H9 (cell line): Measurements from ENCODE around the gene RIMS1. TPM values are rescaled to one million over a fixed set of nuclear protein-coding genes. Genes with fewer than 3 reads are reported as not detected.

ENCODE experiments used
- DNase-seq: peaks from one replicate; pipeline ENCODE4 v3.0.0-alpha.2; 2017
- H2AFZ ChIP-seq: one replicate; pipeline ENCODE4 v1.6.1; 2013; ENCODE audit warnings: mild to moderate bottlenecking, low read length, control low read depth, moderate library complexity
- H2AK5ac ChIP-seq: 2 replicates; pipeline ENCODE4 v1.6.1; 2013; ENCODE audit warnings: low read length, control low read depth, mixed read lengths; ENCODE audit not compliant: insufficient read length
- H2BK120ac ChIP-seq: one replicate; pipeline ENCODE4 v1.6.1; 2013; ENCODE audit warnings: low read depth, mild to moderate bottlenecking, low read length, control low read depth, inconsistent platforms; ENCODE audit not compliant: poor library complexity, severe bottlenecking
- H2BK12ac ChIP-seq: 2 replicates; pipeline ENCODE4 v1.6.1; 2013; ENCODE audit warnings: low read length, control low read depth, mixed read lengths, low read depth; ENCODE audit not compliant: insufficient read length
- H2BK15ac ChIP-seq: 2 replicates; pipeline ENCODE4 v1.6.1; 2013; ENCODE audit warnings: low read depth, low read length, control low read depth
- H2BK20ac ChIP-seq: one replicate; pipeline ENCODE4 v1.6.1; 2013; ENCODE audit warnings: low read depth, mild to moderate bottlenecking, low read length, control low read depth, inconsistent platforms; ENCODE audit not compliant: poor library complexity, severe bottlenecking
- H2BK5ac ChIP-seq: 2 replicates; pipeline ENCODE4 v1.6.1; 2013; ENCODE audit warnings: low read length, control low read depth, mixed read lengths; ENCODE audit not compliant: insufficient read length
- H3K14ac ChIP-seq: 2 replicates; pipeline ENCODE4 v1.6.1; 2013; ENCODE audit warnings: low read length, control low read depth; ENCODE audit not compliant: insufficient read depth
- H3K18ac ChIP-seq: 2 replicates; pipeline ENCODE4 v1.6.1; 2013; ENCODE audit warnings: low read depth, mild to moderate bottlenecking, mixed read lengths, low read length, control low read depth; ENCODE audit not compliant: insufficient read length
- H3K23ac ChIP-seq: 2 replicates; pipeline ENCODE4 v1.6.1; 2013; ENCODE audit warnings: low read length, control low read depth, mixed read lengths, low read depth; ENCODE audit not compliant: insufficient read length
- H3K23me2 ChIP-seq: 2 replicates; pipeline ENCODE4 v1.6.1; 2013; ENCODE audit warnings: low read depth, mild to moderate bottlenecking, mixed read lengths, low read length, control low read depth; ENCODE audit not compliant: insufficient read length, poor library complexity, severe bottlenecking
- H3K27ac ChIP-seq: 2 replicates; pipeline ENCODE4 v1.5.1; 2013; ENCODE audit warnings: low read length, control low read depth, mixed read lengths, low read depth; ENCODE audit not compliant: insufficient read length
- H3K27me3 ChIP-seq: 2 replicates; pipeline ENCODE4 v1.6.1; 2013; ENCODE audit warnings: low read length, control low read depth, inconsistent platforms; ENCODE audit not compliant: insufficient read depth
- H3K4ac ChIP-seq: 2 replicates; pipeline ENCODE4 v1.6.1; 2013; ENCODE audit warnings: low read depth, mild to moderate bottlenecking, control low read depth, inconsistent platforms, low read length, moderate library complexity
- H3K4me1 ChIP-seq: 2 replicates; pipeline ENCODE4 v1.6.1; 2013; ENCODE audit warnings: low read length, control low read depth, inconsistent platforms; ENCODE audit not compliant: insufficient read depth
- H3K4me2 ChIP-seq: 2 replicates; pipeline ENCODE4 v1.6.1; 2013; ENCODE audit warnings: low read length, control low read depth, mixed read lengths; ENCODE audit not compliant: insufficient read length, insufficient read depth
- H3K56ac ChIP-seq: 2 replicates; pipeline ENCODE4 v1.6.1; 2013; ENCODE audit warnings: low read depth, mild to moderate bottlenecking, mixed read lengths, low read length, control low read depth; ENCODE audit not compliant: insufficient read length
- H3K79me1 ChIP-seq: 2 replicates; pipeline ENCODE4 v1.6.1; 2013; ENCODE audit warnings: low read depth, mild to moderate bottlenecking, moderate library complexity, low read length, control low read depth, inconsistent platforms; ENCODE audit not compliant: insufficient read depth, poor library complexity, severe bottlenecking
- H3K79me2 ChIP-seq: 2 replicates; pipeline ENCODE4 v1.6.1; 2013; ENCODE audit warnings: low read length, control low read depth, inconsistent platforms; ENCODE audit not compliant: insufficient read depth
- H3K9ac ChIP-seq: 2 replicates; pipeline ENCODE4 v1.6.1; 2013; ENCODE audit warnings: low read length, control low read depth, mixed read lengths; ENCODE audit not compliant: insufficient read length; ENCODE audit errors: extremely low read depth
- H3K9me3 ChIP-seq: one replicate; pipeline ENCODE4 v1.6.1; 2013; ENCODE audit warnings: low read depth, low read length, inconsistent platforms; ENCODE audit not compliant: control insufficient read depth
- H3T11ph ChIP-seq: one replicate; pipeline ENCODE4 v1.6.1; 2013; ENCODE audit warnings: mild to moderate bottlenecking, low read length, control low read depth, inconsistent platforms
- H4K20me1 ChIP-seq: one replicate; pipeline ENCODE4 v1.6.1; 2013; ENCODE audit not compliant: control insufficient read depth, insufficient read length, insufficient read depth
- H4K5ac ChIP-seq: 2 replicates; pipeline ENCODE4 v1.6.1; 2013; ENCODE audit warnings: low read depth, mild to moderate bottlenecking, mixed read lengths, low read length, control low read depth; ENCODE audit not compliant: insufficient read length
- H4K8ac ChIP-seq: replicated peaks from 2 replicates; pipeline ENCODE4 v1.6.1; 2013; ENCODE audit warnings: low read length, control low read depth, mixed read lengths, low read depth; ENCODE audit not compliant: insufficient read length
- H4K91ac ChIP-seq: 2 replicates; pipeline ENCODE4 v1.6.1; 2013; ENCODE audit warnings: low read depth, mild to moderate bottlenecking, moderate library complexity, mixed read lengths, low read length, control low read depth; ENCODE audit not compliant: insufficient read length
- H3K27ac Mint-ChIP-seq, 3 experiments: 2 replicates in 2 of 3; 3 replicates in 1 of 3; pipeline ENCODE4 v1.8.0; 2020 to 2021; ENCODE audit warnings: mixed read lengths in 3 of 3, mild to moderate bottlenecking in 1 of 3, moderate library complexity in 1 of 3
- H3K27me3 Mint-ChIP-seq: 2 replicates; pipeline ENCODE4 v1.8.0; 2021; ENCODE audit warnings: low read depth, mild to moderate bottlenecking, moderate library complexity, mixed read lengths
- H3K36me3 Mint-ChIP-seq, 3 experiments: 2 replicates in 2 of 3; 3 replicates in 1 of 3; pipeline ENCODE4 v1.8.0; 2020 to 2021; ENCODE audit warnings: low read depth in 3 of 3, mixed read lengths in 3 of 3; ENCODE audit not compliant: insufficient read depth in 1 of 3
- H3K4me1 Mint-ChIP-seq, 2 experiments: 2 replicates each; pipeline ENCODE4 v1.8.0; 2020; ENCODE audit warnings: mixed read lengths in 2 of 2
- H3K4me3 Mint-ChIP-seq, 2 experiments: 2 replicates in 1 of 2; 3 replicates in 1 of 2; pipeline ENCODE4 v1.8.0; 2020 to 2021; ENCODE audit warnings: mild to moderate bottlenecking in 2 of 2, mixed read lengths in 2 of 2, moderate library complexity in 1 of 2
- H3K9me3 Mint-ChIP-seq, 2 experiments: 2 replicates in 1 of 2; 3 replicates in 1 of 2; pipeline ENCODE4 v1.8.0; 2020; ENCODE audit warnings: mild to moderate bottlenecking in 2 of 2, mixed read lengths in 2 of 2, moderate library complexity in 1 of 2
- CTCF ChIP-seq: fragments of 200-600 bp; sonication (generic); conservative IDR thresholded peaks from 3 replicates; pipeline ENCODE4 v1.8.0; 2021; ENCODE audit warnings: antibody characterized with exemption, mild to moderate bottlenecking
- WGBS: extraction: QIAGEN DNeasy Blood & Tissue Kit; methylation state at CpG from one replicate; pipeline ENCODE4 v1.1.7; 2013; ENCODE audit warnings: missing lambda C conversion rate, low lambda C conversion rate, mixed read lengths; ENCODE audit not compliant: insufficient read length; ENCODE audit errors: extremely low coverage; 5-methylcytosine and 5-hydroxymethylcytosine counted together
- total RNA-seq: library from RNA; stranded (reverse); gene quantifications from 2 replicates; pipeline ENCODE4 v1.2.1, GENCODE V29; 2021

The RIMS1 gene
- total RNA-seq, 1 experiment from 2014 or later, result 0.83 TPM

- H3K27ac ChIP-seq, result no peak overlapping the region
- no peaks in the 10 kb centered on the region for H3K79me1 ChIP-seq
- H3K18ac ChIP-seq, result no peak overlapping the region
- TF ChIP-seq CTCF, result no peak
- H3K36me3 Mint-ChIP-seq, result no peaks in the 10 kb centered on the region
- no peak overlapping the region for H2AK5ac ChIP-seq
- H3K79me2 ChIP-seq, result no peaks in the 10 kb centered on the region
- no peak overlapping the region for H3K4ac ChIP-seq
- H4K91ac ChIP-seq, result no peak overlapping the region
- peaks cover 6 to 13% of the 10 kb centered on the region in 2 experiments for H3K4me1 Mint-ChIP-seq
- no peaks in the 10 kb centered on the region for H3K23me2 ChIP-seq
- no peaks in the 10 kb centered on the region for H3K9me3 ChIP-seq
- no peak overlapping the region for H3K56ac ChIP-seq
- no CpG with 5 or more reads among the region's 3 CpGs for WGBS
- no peak overlapping the region for H3K9ac ChIP-seq
- H3K4me2 ChIP-seq, result no peak overlapping the region
- DNase-seq, result no peak
- H3K14ac ChIP-seq, result no peak overlapping the region
- H3T11ph ChIP-seq, result no peak overlapping the region
- H3K4me3 Mint-ChIP-seq, result no peak overlapping the region
- H4K5ac ChIP-seq, result no peak overlapping the region
- no peak overlapping the region for H2BK15ac ChIP-seq
- H2BK12ac ChIP-seq, result no peak overlapping the region
- H2BK5ac ChIP-seq, result no peak overlapping the region
- H4K20me1 ChIP-seq, result no peaks in the 10 kb centered on the region
- no peak overlapping the region for H3K23ac ChIP-seq
- H2BK20ac ChIP-seq, result no peak overlapping the region
- H3K27ac Mint-ChIP-seq, result no peak overlapping the region
- no peak overlapping the region for H4K8ac ChIP-seq
- no peaks in the 10 kb centered on the region for H3K9me3 Mint-ChIP-seq
- H2AFZ ChIP-seq, result no peak overlapping the region
- no peaks in the 10 kb centered on the region for H3K27me3 ChIP-seq
- peak overlapping the region; percentile 36 for H2BK120ac ChIP-seq
- H3K27me3 Mint-ChIP-seq, result no peaks in the 10 kb centered on the region
- no peaks in the 10 kb centered on the region for H3K4me1 ChIP-seq
Observed at GRCh38 chr6:72371473-72371872, 485.1 kb downstream of the RIMS1 start.
